NCI-H526 treated with DMSO at 0.1 percent for 48 hours (cell line): ENCODE data around the gene DRC3.
"Not testable (repeated sequence)": the region's sequence is repeated elsewhere in the genome, so short reads cannot be mapped to it uniquely, and the experiment has no call there.

Experiments
- DNase-seq: peaks from one replicate; lab custom pipeline; 2025; lab: John Stamatoyannopoulos, UW

The DRC3 gene

DNA sequence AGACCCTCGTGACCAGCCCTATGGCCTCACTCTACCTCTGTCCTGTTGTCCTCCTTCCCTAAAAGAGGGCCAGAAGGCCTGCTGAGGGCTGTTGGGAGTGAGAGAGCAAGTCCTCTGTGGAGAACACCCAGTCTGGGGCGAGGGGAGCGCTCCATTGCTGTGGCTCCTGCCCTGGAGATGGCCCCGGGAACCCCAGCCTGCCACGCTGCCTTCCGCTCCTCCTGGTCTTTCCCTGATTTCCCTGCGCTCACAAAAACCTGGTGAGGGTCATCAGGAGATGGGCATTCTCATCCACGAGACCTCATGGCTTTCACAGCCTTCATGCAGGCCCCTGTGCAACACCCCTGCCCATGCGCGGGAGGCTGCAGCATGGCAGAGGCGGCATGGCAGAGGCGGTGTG, 21.2 kb downstream of the DRC3 start:
- DNase-seq: no peak

DNA sequence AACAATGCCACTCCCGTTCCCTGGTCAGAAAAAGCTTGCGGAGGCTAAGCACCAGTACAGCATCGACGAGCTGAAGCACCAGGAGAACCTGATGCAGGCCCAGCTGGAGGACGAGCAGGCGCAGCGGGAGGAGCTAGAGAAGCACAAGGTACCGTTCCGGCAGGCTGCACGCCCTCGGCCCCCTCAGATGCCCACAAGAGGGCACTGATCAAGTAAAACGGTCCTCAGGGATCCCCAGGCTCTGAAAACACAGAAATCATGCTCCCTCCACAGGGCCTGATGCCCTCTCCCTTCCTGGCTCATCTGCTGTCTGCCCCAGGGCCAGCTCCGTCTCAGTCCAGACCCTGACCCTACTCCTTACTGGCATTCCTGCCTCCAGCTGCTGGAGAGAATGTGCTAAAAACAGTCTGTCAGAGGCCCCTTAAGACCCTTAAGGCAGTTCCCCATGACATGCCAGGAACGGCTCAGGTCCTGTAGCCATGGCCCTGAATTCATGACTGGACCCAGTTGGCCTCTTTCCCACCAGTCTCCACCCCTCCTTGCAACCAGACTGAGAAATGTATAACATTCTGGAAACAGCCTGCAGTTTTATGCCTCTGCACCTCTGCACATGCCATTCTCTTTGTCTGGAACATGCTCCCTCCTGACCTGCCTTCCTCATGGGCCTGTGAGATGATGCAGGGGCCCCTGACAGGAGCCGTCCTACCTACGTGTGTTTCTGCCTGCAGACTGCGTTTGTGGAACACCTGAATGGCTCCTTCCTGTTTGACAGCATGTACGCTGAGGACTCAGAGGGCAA, 21.8 kb downstream of the DRC3 start:
- no peak for DNase-seq

DNA sequence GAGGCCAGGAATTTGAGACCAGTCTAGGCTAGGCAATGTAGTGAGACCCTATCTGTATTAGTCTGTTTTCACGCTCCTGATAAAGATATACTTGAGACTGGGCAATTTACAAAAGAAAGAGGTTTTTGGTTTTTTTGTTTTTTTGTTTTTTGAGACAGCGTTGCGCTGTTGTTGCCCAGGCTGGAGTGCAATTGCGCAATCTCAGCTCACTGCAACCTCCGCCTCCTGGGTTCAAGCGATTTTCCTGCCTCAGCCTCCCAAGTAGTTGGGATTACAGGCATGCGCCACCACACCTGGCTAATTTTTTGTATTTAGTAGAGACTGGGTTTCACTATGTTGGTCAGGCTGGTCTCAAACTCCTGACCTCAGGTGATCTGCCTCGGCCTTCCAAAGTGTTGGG, 23.2 kb downstream of the DRC3 start:
- DNase-seq: not testable (repeated sequence)

DNA sequence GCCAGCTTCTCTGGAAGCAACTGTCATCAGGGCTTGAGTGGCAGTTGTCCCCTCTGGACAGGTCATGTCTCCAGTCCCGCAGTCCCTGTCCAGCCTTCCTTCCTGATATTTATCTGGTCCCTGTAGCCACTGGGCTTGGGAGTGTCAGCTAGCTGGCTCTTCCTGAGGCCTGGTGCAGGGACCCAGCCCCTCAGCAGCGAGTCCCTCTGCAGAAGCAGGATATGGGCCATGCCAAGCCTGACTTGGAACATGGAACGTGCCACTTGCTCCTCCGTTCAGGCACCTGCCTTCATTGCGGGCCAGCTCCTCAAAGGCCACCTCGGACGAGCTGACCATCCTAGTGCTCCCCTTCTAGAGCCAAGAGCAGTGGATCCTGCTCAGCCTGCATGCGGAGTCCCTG, 26.3 kb downstream of the DRC3 start:
- no peak for DNase-seq

DNA sequence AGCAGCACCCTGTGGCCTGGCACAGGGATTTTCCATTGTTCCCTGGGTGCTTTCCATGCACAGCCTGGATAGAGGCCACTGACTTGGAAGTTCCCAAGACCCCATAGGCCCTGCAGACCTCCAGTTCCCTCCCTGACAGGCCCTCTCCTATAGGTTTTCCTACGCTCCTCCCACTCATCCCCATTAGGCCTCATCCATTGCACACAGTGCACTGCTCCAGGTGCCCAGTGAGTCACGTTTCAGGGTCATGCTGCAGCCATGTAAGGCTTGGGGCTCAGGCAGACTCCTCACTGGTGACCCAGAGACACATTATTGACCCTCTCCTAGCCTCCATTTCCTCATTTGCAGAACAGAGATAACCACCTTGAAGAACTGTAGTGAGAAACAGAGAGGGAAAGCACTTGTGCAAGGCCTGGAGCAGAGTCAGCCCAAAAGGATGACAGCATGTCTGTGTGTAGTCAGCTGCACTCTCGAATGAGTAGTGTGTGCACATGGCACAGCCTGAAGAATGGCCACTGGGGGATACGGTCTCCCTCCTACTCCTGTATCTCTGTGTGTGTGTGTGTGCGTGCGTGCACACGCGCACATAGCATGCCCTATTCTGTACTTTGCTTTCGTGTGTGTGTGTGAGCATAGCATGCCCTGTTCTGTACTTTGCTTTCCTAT, 26.8 kb downstream of the DRC3 start:
- DNase-seq: no peak

DNA sequence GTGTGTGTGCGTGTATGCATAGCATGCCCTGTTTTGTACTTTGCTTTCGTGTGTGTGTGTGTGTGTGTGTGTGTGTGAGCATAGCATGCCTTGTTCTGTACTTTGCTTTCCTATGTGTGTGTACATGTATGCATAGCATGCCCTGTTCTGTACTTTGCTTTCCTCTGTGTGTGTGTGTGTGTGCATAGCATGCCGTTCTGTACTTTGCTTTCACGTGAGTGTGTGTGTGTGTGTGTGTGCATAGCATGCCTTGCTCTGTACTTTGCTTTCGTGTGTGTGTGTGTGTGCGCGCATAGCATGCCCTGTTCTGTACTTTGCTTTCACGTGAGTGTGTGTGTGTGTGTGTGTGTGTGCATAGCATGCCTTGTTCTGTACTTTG, 27.4 kb downstream of the DRC3 start:
- DNase-seq: no peak

DNA sequence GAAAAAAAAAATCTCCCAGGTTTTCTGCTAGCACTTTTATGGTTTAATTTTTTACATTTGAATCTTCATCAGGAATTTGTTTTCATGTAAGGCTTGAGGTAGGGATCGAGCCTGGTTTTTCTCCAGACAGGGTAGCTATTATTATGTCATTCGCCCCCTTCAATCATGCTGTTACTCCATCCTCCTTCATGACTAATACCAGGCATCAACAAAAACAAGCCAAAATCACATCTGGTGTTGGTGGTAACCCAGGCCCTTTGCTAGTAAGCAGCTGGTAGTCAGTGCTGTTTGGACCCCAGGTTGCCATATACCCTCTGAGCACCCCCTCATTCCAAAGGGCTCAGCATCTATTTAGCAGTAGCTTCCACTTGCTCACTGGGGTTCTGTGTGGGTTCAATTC, 29.5 kb downstream of the DRC3 start:
- DNase-seq: no peak

DNA sequence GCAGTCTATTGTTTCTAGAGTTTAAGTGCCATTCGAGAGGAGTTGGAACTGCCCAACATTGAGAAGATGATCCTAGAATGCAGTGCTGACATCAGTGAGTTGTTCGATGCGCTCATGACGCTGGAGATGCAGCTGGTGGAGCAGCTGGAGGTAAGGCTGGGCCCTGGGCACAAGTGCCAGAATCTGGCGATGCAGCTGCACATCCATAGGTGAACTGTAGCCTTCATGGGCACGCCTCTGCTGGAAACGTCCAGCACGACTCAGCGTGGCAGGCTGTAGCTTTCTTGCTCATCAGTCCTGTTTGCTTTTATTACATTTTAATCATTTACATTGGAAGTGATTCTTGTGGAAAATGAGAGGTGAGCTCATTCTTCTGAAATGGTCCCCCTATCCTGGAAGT, 31.7 kb downstream of the DRC3 start:
- no peak for DNase-seq

DNA sequence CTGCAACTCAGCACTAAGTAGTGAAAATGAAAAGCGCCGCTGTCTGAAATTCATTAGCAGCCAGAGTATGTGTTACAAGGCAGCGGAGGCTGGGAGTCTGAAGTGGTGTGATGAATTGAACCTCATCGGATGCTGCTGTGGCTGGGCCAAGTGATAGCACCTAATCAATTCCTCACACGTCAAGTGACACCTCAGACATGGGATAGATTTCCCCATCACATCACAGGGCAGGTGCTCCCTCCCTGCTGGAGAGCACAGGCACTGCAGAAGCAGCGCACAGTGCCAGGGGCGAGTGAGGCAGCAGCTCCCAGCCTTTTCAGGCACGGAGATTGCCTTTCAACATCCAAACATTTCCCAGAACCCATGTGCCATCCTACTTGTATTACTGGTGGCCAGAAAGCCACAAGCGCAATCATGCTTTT, 32.2 kb downstream of the DRC3 start:
- no peak for DNase-seq

DNA sequence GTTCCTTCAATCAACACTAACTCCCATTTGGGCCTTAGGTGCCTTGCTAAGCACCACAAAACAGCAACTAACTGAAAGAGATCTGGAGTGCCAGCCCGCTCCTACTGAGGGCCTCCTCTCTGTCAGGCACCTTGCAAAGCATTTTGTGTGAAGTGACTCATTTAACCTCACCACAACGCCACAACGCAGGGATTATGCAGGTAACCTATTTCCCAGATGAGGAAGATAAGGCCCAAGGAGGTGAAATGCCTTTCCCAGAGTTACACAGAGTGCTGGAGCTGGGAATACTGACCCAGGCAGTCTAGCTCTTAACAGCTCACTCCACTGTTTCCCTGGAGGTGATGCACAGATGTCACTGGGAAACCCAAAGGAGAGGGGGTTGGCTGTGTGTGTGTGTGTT, 32.8 kb downstream of the DRC3 start:
- DNase-seq: no peak

DNA sequence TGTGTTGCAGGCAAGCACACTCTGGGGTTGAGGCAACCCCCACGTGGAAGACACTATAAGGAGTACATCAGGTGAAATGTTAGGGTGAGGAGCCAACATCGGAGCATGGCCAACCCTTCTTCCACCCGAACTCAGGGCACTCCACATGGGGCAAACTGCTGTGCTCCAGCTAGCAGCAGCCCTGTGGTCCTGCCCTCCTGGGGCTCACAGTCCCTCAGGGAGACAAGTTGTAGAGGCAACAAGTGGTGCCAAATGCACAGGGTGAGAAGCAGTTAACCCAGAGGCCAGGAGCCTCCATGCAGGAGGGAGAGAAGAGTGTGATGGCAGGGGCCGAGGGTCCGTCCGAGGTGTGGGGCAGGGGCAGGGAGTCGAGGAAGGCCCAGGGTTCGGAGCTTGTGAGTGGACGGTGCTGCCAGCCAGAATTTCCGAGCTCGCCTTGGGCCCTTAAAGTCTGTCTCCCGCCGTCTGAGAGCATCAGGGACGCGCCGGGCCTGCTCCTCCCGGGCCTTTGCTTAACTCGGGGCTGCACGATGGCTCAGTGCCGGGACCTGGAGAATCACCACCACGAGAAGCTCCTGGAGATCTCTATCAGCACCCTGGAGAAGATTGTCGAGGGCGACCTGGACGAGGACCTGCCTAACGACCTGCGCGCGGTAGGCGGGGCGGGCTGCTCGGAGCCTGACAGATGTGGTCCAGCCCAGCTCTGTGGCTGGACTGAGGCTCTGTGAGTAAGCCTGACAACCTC, 34.0 kb downstream of the DRC3 start:
- DNase-seq: no peak

DNA sequence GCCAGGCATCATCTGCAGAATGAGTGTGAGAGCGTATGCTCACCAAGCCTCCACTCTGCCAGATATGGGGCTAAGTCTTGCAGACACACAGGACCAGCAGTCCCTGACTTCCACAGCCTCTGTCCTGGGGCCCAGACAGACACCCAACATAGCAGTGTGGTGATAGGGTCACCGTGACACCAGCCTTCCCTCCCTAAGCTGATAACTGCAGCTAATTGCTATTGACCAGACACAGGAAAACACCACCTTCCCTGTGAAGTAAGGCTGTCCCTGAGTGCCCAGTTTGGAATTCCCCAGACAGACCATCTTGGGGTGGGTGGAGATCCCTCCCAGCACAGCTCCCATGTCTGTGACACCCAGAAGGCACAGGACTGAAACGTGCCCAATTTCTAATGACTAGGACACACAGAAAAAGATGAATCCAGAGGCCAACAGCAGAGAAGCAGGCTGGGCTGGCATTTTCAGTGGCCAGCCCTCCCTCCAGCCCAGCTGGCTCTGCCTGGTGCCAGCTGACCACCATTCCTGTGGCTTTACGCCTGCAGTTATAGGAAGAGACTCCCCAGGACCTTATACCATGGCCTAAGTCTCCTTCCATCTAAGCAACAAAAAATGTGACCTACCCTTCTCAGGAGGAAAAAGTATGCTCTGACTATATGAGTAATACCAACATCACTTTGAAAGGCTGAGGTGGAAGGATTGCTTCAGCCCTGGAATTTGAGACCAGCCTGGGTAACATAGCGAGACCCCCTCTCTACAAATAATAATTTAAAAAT, 36.0 kb downstream of the DRC3 start:
- no peak for DNase-seq

DNA sequence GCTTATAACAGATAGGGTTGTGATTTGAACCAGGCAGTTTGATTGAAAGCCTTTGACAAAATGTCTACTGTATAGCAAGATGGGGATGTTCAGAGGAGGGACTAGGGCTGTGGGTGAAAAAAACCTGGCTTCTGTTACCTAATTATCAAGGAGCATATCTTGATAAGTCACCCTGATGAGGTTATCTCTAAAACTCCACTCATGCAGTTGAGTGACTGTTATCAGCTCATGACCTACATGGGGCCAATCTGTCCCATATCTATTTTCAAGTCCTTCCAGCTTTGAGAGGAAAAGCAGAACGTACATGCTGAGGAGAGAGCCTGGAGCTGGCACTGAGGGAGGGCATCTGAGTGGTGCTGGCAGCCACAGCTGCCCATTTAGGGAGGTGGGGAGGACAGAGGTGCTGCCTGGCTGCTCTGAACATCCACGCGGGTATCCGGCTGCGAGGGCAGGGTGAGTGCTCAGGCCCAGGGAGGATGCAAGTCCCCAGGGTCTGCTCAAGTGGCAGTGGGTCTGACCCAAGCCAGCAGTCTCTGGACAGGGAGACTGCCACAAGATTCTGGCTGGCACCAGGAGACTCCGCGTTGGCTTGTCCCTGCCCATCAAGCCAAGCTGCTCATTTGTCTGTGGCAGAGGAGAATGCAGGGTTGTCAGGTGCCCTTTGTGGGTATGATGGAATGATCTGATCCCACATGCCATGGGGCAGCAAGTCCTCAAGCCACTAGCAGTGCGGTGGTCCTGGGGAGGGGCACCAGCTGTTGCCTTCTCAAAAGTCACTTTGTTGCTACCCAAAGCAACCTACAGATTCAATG, 37.2 kb downstream of the DRC3 start:
- DNase-seq: no peak

DNA sequence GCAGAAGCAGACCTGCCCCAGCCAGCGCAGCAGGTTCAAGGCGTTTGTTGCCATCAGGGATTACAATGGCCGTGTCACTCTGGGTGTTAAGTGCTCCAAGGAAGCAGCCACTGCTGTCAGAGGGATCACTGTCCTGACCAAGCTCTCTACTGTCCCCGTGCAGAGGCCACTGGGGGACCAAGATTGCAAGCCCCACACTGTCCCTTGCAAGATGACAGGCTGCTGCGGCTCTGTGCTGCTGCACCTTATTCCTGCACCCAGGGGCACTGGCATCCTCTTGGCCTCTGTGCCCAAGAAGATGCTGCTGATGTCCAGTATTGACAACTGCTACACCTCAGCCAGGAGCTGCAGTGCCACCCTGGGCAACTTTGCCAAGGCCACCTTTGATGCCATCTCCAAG, 38.6 kb downstream of the DRC3 start:
- DNase-seq: no peak

DNA sequence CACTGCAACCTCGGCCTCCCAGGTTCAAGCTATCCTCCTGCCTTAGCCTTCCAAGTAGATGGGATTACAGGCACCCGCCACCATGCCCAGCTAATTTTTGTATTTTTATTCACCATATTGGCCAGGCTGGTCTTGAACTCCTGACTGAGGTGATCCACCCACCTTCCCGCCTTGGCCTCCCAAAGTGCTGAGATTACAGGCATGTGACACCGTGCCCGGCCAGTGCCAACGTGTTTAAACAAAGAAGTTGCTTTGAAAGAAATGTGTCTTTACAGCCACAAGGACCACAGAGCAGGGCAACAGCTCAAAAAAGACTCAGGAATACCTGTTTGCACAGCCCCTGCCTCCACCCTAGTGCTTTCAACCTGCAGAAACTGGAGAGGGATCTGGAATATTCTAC, 41.3 kb downstream of the DRC3 start:
- no peak for DNase-seq

DNA sequence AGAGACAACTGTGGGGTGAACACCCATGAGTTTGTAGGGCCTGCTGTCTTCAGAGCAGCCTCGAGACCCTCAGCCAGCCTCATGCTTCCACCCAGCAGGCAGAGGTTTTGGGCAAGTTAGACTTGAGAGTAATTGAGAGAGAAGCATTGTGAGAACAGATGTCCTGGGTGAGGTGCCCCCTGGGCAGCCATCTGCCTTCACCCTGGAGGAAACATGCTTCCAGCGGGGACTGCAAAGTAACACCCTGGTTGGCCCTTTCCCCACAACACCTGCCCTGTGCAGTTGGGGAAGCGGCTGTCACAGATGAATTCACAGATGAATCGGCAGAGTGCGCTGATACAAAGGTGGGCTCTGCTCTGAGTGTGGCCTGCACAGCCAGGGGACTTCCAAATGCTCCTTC, 42.9 kb downstream of the DRC3 start:
- DNase-seq: no peak

DNA sequence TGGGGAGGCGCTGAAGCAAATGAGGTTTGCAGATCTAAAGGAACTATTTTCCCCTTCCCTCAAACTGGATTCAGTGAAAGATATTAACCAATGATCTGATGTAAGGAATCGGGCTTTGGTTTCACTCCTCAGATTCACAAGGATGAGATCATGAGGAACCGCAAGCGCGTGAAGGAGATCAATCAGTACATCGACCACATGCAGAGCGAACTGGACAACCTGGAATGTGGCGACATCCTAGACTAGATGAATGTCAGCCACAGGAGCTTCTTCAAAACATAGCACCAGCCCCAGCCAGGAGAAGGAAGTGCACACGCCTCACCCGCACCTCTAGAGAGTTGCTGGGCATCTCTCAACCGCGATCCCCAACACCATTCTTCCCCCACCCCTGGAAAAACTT, 43.8 kb downstream of the DRC3 start:
- no peak for DNase-seq

DNA sequence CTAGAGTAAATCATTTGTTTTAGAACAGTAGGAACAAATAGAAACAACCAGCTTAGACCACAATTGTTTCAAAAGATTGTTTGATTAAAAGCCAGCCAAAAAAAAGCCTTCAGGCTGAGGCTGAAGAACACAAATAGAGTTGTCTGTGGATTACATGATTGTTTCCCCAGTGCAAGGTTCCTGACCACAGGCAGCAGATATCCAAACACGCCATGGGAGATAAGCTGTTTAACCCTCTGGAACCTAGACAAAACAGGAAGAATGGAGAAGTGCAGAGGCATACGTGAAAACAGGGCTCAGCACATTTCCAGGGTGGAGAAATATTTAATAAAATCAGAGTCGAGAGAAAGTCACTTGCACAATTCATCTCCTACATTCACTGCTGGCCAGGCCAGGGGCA, 45.3 kb downstream of the DRC3 start:
- no peak for DNase-seq

DNA sequence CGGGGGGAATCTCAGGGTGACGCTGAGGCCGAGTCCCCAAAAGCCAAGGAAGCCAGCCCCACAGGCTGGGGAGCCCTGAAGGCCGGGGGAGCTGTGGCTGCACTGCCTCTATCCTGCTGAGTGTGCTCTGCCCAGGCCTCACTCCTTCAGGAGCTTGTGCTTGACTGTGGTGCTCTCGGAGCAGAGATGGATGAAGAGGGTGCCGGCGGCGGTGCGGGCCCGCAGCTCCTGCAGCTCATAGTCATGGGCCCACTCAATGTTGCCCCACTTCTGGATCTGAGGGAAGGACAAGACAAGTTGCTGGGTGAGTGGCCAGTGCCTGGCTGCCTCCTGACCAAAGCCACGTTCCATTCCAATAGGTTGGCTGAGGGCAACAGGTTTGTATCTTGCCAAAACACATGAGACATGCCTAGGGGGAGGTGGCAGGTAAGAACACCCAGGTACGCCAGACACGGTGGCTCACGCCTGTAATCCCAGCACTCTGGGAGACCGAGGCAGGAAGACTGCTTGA, 45.8 kb downstream of the DRC3 start:
- DNase-seq: no peak

DNA sequence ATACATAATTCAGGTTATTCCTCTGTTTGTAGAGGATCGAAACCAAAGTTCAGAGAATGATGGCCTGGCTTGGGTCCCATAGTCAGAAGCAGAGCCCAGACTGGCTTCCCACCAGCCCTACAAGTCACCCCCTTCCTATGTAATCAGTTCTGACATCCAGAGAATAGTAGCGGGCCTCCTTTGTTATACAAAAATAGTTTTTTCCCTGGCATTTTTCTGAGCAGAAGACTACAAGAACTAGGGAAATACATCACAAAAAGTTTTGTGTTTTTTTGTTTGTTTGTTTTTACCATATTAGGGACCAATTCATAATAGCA, 47.1 kb downstream of the DRC3 start:
- no peak for DNase-seq

DNA sequence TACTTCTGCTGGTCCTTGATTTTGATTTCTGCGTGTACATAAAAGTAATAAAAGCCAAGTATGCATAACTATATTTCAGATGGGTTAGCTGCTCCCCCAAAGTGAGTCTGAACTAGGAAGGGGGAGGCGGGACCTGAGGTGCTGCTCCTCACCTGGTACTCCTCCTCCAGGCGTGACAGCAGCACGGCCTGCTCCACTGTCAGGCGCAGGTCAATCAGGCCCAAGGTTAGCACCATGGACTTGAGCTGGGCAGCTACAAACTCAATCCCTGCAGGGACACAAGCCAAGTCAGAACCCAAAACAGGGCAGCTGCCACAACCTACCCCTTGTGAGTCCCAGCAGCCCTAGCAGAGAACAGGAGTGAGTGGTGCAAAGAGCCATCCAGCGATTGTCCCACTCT, 48.3 kb downstream of the DRC3 start:
- DNase-seq: no peak

DNA sequence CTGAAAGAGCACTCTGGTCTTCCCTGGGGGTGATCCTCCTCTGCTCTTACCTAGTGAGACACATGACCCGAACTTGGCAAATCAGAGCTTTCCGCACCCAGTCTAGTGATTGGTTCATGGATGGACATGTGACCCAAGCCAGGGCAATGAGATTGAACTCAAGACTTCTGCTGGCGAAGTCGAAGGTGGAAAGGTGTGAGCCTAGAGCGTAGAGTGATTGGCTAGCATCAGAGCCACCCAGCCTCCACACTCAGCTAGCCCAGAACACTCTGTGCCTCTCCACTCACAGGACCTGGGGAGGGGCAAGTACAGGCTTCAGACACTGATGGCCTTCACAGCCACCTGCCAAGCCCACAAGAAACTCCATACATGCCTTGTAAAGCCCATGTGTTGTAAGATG, 48.7 kb downstream of the DRC3 start:
- DNase-seq: no peak
